Measurements from ENCODE around the gene ARHGEF12. TPM values are rescaled to one million over a fixed set of nuclear protein-coding genes. Genes with fewer than 3 reads are reported as not detected.

ARHGEF12 gene
- total and polyA plus RNA-seq, 2 experiments from 2014 or later, result 9.0 to 38.9 TPM

DNA sequence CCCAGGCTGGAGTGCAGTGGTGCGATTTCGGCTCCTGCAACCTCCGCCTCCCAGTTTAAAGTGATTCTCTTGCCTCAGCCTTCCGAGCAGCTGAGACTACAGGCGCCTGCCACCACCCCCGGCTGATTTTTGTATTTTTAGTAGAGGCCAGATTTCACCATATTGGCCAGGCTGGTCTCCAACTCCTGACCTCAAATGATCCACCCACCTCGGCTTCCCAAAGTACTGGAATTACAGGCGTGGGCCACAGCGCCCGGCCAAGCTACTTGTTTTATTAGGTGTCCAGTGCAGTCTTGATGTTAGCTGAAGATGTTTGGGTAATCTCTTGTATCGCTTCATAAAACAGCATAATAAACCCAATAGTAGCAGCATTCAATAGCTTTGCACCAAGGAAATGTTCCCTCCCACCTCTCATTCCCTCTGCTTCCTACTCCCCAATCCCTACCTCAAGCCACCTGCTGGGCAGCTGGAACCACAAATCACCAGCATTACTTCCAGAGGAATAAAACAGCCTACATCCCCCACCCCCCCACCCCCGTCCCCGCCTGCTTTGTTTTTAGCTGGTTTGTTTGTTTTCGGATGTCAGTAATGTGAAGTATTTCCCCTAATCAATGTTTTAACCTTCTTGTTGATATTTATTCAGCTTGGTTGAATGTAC is 164.3 kb downstream of the ARHGEF12 start (continued):
- TF ChIP-seq, protein P1, sequence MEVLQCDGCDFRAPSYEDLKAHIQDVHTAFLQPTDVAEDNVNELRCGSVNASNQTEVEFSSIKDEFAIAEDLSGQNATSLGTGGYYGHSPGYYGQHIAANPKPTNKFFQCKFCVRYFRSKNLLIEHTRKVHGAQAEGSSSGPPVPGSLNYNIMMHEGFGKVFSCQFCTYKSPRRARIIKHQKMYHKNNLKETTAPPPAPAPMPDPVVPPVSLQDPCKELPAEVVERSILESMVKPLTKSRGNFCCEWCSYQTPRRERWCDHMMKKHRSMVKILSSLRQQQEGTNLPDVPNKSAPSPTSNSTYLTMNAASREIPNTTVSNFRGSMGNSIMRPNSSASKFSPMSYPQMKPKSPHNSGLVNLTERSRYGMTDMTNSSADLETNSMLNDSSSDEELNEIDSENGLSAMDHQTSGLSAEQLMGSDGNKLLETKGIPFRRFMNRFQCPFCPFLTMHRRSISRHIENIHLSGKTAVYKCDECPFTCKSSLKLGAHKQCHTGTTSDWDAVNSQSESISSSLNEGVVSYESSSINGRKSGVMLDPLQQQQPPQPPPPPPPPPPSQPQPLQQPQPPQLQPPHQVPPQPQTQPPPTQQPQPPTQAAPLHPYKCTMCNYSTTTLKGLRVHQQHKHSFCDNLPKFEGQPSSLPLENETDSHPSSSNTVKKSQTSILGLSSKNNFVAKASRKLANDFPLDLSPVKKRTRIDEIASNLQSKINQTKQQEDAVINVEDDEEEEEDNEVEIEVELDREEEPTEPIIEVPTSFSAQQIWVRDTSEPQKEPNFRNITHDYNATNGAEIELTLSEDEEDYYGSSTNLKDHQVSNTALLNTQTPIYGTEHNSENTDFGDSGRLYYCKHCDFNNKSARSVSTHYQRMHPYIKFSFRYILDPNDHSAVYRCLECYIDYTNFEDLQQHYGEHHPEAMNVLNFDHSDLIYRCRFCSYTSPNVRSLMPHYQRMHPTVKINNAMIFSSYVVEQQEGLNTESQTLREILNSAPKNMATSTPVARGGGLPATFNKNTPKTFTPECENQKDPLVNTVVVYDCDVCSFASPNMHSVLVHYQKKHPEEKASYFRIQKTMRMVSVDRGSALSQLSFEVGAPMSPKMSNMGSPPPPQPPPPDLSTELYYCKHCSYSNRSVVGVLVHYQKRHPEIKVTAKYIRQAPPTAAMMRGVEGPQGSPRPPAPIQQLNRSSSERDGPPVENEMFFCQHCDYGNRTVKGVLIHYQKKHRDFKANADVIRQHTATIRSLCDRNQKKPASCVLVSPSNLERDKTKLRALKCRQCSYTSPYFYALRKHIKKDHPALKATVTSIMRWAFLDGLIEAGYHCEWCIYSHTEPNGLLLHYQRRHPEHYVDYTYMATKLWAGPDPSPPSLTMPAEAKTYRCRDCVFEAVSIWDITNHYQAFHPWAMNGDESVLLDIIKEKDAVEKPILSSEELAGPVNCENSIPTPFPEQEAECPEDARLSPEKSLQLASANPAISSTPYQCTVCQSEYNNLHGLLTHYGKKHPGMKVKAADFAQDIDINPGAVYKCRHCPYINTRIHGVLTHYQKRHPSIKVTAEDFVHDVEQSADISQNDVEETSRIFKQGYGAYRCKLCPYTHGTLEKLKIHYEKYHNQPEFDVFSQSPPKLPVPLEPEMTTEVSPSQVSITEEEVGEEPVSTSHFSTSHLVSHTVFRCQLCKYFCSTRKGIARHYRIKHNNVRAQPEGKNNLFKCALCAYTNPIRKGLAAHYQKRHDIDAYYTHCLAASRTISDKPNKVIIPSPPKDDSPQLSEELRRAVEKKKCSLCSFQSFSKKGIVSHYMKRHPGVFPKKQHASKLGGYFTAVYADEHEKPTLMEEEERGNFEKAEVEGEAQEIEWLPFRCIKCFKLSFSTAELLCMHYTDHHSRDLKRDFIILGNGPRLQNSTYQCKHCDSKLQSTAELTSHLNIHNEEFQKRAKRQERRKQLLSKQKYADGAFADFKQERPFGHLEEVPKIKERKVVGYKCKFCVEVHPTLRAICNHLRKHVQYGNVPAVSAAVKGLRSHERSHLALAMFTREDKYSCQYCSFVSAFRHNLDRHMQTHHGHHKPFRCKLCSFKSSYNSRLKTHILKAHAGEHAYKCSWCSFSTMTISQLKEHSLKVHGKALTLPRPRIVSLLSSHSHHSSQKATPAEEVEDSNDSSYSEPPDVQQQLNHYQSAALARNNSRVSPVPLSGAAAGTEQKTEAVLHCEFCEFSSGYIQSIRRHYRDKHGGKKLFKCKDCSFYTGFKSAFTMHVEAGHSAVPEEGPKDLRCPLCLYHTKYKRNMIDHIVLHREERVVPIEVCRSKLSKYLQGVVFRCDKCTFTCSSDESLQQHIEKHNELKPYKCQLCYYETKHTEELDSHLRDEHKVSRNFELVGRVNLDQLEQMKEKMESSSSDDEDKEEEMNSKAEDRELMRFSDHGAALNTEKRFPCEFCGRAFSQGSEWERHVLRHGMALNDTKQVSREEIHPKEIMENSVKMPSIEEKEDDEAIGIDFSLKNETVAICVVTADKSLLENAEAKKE (CRISPR knock-in tag; IDR thresholded peaks at IDR 0.05), result no peak
- TF ChIP-seq, protein P2, sequence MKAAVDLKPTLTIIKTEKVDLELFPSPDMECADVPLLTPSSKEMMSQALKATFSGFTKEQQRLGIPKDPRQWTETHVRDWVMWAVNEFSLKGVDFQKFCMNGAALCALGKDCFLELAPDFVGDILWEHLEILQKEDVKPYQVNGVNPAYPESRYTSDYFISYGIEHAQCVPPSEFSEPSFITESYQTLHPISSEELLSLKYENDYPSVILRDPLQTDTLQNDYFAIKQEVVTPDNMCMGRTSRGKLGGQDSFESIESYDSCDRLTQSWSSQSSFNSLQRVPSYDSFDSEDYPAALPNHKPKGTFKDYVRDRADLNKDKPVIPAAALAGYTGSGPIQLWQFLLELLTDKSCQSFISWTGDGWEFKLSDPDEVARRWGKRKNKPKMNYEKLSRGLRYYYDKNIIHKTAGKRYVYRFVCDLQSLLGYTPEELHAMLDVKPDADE (IDR thresholded peaks at IDR 0.05), result no peak
- TF ChIP-seq NANOG (IDR thresholded peaks at IDR 0.05; ENCODE audit: borderline replicate concordance) (no peak), STAT1 (IDR thresholded peaks at IDR 0.05; ENCODE audit: unreplicated experiment) (no peak)

DNA sequence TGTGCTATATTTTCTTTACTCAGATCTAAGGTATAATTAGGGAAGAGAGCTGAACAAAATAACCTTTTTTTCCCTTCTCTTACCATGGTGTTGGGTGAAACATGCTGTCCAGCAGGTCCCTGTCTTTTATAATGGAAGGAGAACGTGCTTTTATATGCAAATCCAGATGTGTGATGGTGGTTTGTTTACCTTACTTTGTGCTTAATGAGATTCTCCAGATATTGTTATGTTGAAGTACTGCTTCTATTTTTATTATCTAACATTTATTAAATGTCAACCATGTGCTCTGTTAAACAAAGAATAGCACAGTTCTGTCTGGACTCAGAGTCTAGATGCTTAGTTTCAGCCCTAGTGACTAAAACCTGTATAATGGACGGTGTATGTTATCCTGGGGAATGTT is 165.2 kb downstream of the ARHGEF12 start:
- Histone ChIP-seq H2AFZ (no peak overlapping the region), H3K27ac (ENCODE audit: low read depth) (peak overlapping the region; percentile 72; the same call in 1 of the 2 replicates), H3K36me3 (ENCODE audit: insufficient read depth) (no peaks in the 10 kb centered on the region), H3F3A (replicated peaks; ENCODE audit: low read depth) (no peaks in the 10 kb centered on the region), H3K4me3 (peak overlapping the region; percentile 28), H3K4me1 (ENCODE audit: insufficient read depth) (peaks cover 44% of the 10 kb centered on the region), H3K79me2 (replicated peaks; ENCODE audit: insufficient read depth) (no peaks in the 10 kb centered on the region), H3K4me2 (peak overlapping the region; percentile 64), H4K20me1 (replicated peaks; ENCODE audit: insufficient read depth) (no peaks in the 10 kb centered on the region), H3K9me2 (ENCODE audit: insufficient read depth) (no peaks in the 10 kb centered on the region), H3K27me3 (ENCODE audit: insufficient read depth) (no peaks in the 10 kb centered on the region)
- no peak for DNase-seq (ENCODE audit: low spot score)
- H3K4me3 Mint-ChIP-seq, result peak overlapping the region; percentile 47
- H3K9me3 Mint-ChIP-seq, result no peaks in the 10 kb centered on the region
- peaks cover 55% of the 10 kb centered on the region for H3K4me1 Mint-ChIP-seq
- H3K27ac Mint-ChIP-seq, result peak overlapping the region; percentile 70; the same call in 1 of the 2 replicates
- no peaks in the 10 kb centered on the region for H3K36me3 Mint-ChIP-seq (ENCODE audit: low read depth)
- H3K27me3 Mint-ChIP-seq (ENCODE audit: insufficient read depth, low read depth, poor library complexity), result peaks cover 14% of the 10 kb centered on the region
- no peak for ATAC-seq
- no peak for TF ChIP-seq NANOG (IDR thresholded peaks at IDR 0.05; ENCODE audit: borderline replicate concordance)
- no peak for TF ChIP-seq POLR2AphosphoS5 (IDR thresholded peaks at IDR 0.05; ENCODE audit: low read depth)
- no peak for TF ChIP-seq EZH2phosphoT487 (IDR thresholded peaks at IDR 0.05; ENCODE audit: unreplicated experiment)
- TF ChIP-seq, protein P3, sequence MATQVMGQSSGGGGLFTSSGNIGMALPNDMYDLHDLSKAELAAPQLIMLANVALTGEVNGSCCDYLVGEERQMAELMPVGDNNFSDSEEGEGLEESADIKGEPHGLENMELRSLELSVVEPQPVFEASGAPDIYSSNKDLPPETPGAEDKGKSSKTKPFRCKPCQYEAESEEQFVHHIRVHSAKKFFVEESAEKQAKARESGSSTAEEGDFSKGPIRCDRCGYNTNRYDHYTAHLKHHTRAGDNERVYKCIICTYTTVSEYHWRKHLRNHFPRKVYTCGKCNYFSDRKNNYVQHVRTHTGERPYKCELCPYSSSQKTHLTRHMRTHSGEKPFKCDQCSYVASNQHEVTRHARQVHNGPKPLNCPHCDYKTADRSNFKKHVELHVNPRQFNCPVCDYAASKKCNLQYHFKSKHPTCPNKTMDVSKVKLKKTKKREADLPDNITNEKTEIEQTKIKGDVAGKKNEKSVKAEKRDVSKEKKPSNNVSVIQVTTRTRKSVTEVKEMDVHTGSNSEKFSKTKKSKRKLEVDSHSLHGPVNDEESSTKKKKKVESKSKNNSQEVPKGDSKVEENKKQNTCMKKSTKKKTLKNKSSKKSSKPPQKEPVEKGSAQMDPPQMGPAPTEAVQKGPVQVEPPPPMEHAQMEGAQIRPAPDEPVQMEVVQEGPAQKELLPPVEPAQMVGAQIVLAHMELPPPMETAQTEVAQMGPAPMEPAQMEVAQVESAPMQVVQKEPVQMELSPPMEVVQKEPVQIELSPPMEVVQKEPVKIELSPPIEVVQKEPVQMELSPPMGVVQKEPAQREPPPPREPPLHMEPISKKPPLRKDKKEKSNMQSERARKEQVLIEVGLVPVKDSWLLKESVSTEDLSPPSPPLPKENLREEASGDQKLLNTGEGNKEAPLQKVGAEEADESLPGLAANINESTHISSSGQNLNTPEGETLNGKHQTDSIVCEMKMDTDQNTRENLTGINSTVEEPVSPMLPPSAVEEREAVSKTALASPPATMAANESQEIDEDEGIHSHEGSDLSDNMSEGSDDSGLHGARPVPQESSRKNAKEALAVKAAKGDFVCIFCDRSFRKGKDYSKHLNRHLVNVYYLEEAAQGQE (IDR thresholded peaks at IDR 0.05; ENCODE audit: unreplicated experiment), result no peak
- TF ChIP-seq, protein P4, sequence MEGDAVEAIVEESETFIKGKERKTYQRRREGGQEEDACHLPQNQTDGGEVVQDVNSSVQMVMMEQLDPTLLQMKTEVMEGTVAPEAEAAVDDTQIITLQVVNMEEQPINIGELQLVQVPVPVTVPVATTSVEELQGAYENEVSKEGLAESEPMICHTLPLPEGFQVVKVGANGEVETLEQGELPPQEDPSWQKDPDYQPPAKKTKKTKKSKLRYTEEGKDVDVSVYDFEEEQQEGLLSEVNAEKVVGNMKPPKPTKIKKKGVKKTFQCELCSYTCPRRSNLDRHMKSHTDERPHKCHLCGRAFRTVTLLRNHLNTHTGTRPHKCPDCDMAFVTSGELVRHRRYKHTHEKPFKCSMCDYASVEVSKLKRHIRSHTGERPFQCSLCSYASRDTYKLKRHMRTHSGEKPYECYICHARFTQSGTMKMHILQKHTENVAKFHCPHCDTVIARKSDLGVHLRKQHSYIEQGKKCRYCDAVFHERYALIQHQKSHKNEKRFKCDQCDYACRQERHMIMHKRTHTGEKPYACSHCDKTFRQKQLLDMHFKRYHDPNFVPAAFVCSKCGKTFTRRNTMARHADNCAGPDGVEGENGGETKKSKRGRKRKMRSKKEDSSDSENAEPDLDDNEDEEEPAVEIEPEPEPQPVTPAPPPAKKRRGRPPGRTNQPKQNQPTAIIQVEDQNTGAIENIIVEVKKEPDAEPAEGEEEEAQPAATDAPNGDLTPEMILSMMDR (conservative IDR thresholded peaks at IDR 0.05; ENCODE audit: low read depth in 2 of 2), result no peak
- no peak for TF ChIP-seq JUNB (IDR thresholded peaks at IDR 0.05; ENCODE audit: unreplicated experiment)
- no peak for TF ChIP-seq STAT1 (IDR thresholded peaks at IDR 0.05; ENCODE audit: unreplicated experiment)
- TF ChIP-seq EZH2 (IDR thresholded peaks at IDR 0.05; ENCODE audit: low read depth, unreplicated experiment), result no peak
- no peak for TF ChIP-seq ZNF331 (CRISPR knock-in tag; IDR thresholded peaks at IDR 0.05; ENCODE audit: low read depth)
- TF ChIP-seq ZNF114 (CRISPR knock-in tag; IDR thresholded peaks at IDR 0.05), result no peak
